Stimulated activated CD4-positive, alpha-beta T cell treated with anti-CD3 and anti-CD28 coated beads, Interleukin-12 subunit alpha, Interleukin-12 subunit beta, amount 100 ng/mL, for 24 hours (primary cell): ENCODE results near the gene DHCR7.

ENCODE experiments used
- DNase-seq, 2 experiments: peaks; one replicate each; pipeline ENCODE4 v3.0.0-alpha.2; 2020; ENCODE audit warnings: low read depth in 2 of 2

DHCR7 gene

DNA sequence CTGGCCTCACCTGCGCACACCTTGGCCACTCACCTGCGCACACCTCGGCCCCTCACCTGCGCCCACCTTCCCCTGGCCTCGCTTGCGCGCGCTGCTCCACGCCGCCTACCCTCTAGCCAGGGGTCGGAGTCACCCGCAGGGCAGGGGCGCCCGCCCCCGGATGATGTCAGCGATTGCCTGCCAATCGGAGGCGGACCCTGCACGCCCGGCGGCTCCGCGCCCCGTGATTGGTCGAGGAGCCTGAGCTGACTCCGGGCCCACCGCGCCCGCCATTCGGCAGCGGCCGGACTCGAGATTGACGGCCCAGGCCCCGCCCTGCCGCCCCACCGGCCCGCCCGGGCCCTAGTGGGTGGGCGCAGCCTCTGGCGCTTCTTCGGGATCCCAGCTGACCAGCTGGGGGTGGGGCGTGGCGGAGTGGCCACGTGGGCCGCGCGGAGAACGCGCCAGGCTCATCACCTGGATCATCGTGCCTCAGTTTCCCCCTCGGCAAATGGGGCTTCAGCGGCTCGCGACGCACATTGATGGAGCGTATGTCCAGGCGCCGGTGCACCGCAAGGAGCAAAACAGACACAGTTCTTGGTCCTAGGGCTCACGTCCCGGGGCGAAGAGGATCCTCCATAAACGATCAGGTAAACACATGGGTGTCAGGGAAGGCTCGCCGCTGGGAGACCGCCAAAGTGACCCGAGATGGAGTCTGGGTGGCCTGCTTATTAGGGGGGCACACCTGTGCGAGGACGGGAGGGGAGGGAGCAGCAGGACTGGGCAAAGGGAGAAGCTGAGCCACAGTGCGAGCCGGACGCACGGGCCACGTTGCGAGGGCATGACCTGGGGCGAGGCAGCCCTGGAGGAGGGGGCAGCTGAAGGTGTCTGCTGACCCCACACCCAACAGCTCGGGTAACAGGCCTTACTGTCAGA is at the start of gene DHCR7:
TSS of gene DHCR7 (minus strand) at position 137 of the 915 bp plus-strand sequence. CDS start 3,441 bp downstream, outside the sequence.
- peak; percentile 90 to 93 for DNase-seq

DNA sequence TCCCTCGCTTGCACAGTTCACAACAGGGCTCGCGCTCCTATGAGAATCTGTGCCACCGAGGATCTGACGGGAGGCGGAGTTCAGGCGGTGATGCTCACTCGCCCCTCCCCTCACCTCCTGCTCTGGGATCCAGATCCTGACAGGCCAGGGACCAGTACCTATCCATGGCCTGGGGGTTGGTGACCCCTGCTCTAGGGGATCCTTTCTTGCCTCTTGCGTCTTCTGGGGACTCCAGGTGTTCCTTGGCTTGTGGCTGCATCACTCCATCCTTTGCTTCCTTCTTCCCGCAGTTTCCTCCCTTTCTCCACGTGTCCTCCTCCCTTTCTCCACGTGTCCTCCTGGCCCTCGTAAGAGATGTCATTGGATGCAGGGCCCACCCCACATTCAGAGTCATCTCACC is 48.2 kb upstream of the DHCR7 start:
- no peak for DNase-seq

DNA sequence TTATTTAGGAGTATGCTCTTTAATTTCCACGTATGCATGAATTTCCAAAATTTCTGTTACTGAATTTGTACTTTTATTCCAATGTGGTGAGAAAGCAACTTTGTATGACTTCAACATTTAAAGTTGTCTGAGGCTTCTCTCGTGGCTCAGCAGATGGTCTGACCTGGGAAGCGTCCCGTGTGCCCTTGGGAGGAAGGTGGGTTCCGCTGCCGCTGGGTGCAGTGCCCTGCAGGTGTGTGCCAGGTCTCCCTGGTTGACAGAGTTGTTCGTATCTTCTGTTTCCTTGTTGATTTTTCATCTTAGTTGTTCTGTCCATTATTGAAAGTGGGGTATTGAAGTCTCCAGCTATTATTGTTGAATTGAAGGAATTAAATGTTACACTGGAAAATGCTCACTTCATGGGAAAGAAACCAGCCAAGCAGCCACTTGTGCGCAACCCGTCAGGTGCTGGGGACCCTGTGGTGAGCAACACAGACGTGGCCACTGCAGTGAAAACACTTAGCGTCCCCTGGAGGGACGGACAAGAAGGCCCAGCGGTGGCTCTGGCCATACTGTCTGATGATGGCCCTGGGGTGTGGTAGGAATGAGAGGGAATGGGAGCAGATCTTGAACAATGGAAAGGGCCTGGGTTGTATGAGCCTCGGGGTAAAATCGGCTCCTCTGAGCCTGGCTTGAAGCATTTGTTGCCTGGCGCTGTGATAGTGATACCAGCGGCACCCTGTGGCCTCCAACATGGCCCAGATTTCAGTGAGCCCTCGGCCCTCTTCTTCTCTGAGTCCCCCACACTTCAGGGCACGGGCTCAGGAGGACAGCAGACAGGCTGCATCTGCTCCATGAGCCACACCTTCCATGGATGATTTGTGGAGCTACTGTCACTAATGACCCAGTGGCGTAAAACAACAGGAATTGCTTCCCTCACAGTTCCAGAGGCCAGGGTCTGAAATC is 47.4 kb upstream of the DHCR7 start:
- no peak for DNase-seq

- DNase-seq, result no peak
These were observed 43.7 kb upstream of the DHCR7 start for GRCh38 chr11:71491940-71492339.

- DNase-seq, result no peak
These were observed 43.3 kb upstream of the DHCR7 start for GRCh38 chr11:71491531-71491930.

DNA sequence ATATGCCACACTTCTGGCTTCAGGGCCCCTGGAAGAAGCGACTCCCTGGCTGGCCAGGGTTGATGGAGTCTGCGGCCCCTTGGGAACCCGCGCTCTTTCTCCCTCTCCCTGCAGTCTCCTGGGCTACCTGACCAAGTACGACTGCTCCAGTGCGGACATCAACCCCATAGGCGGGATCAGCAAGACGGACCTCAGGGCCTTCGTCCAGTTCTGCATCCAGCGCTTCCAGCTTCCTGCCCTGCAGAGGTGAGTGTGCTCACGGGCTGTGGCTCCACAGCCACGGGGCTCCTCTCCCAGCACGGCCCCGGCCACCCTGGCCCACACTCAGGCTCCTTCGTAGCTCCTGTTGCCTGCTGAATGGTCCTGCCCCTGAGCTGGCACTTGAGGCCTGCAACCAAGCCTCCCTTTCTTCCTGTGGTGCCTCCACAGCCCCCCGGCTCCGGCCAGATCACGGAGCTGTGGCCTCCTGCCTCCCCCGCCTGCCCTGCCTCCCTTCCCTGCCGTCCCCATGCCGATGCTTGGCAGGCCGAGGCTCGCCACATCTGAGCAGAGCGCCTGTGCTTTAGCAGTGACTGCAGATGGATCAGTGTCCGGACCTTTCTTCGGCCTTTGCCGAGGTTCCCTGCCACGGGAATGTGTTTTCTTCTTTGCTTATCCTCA is 42.7 kb upstream of the DHCR7 start:
- DNase-seq, result no peak

- no peak for DNase-seq
These were observed 42.0 kb upstream of the DHCR7 start for GRCh38 chr11:71490044-71490730.

DNA sequence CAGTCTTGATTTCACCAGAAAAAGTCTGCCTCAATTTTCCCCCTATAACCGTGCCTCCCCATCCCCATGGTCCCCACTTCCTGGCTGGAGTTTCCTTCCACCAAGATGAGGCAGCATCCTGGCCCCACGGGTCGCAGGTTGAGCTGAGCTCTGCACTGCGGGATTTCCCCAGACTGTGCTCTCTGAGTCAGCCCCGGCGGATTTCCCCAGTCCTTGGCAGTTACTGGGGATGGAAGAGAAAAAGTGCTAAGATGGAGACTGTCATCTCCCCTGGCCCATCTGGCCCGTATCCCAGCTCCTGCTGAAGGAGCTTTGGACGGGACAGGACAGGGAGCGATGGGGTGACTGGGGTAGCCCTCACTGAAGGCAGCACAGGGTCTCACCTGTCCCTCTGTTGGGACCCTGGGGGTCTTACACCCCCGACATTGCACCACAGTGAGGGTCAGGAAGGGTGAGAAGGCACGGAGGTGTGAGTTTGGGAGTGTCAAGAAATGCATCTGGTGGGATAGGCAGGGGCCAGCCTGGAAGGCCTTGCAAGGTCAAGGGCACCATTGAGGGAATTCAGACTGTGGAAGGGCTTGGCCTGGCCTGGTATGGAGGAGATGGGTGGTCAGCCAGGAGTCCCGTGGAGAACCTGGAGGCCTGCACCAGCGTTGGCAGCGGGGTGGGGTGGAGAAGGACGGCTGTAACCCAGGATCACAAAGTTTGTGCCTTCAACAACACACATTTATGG is 41.3 kb upstream of the DHCR7 start:
- peak; percentile 34 to 67 for DNase-seq

- no peak for DNase-seq
These were observed 40.6 kb upstream of the DHCR7 start for GRCh38 chr11:71488681-71489270.

- no peak for DNase-seq
These were observed 38.1 kb upstream of the DHCR7 start for GRCh38 chr11:71486320-71486719.

GRCh38 chr11:71485466-71485865 is 37.3 kb upstream of the DHCR7 start:
- no peak for DNase-seq

GRCh38 chr11:71485063-71485399 is 36.8 kb upstream of the DHCR7 start:
- DNase-seq, result no peak

DNA sequence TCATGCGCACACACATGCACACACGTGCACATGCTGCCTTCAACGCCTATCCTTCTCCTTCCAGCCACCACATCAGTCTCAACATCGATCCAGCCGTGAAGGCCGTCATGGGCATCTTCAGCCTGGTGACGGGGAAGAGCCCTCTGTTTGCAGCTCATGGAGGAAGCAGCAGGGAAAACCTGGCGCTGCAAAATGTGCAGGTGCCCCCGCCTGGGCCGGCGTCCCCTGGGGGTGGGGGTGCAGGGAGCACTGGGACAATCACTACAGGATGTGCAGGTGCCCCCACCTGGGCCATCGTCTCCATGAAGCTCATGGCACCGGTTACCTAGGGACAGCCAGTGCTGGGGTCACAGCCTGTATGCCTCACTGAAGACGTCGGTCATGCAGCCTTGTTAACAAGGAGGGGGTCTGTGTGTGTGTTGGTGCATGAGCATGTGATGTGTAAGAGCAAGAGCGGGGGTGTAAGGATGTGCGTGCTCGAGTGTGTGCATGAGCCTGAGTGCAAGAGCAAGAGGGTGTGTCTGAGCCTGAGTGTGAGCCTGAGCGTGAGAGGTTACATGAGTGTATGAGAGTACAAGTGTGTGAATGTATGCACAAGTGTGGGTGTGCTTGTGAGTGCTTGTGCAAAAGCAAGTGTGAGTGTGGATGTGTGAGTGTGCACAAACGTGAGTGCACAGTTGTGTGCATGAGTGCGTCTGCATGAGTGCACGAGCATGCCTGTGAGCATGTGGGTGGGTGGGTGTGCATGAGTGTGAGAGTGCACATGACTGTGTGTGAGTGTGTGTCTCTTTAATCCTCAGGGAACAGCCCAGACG is 36.3 kb upstream of the DHCR7 start:
- no peak for DNase-seq

DNA sequence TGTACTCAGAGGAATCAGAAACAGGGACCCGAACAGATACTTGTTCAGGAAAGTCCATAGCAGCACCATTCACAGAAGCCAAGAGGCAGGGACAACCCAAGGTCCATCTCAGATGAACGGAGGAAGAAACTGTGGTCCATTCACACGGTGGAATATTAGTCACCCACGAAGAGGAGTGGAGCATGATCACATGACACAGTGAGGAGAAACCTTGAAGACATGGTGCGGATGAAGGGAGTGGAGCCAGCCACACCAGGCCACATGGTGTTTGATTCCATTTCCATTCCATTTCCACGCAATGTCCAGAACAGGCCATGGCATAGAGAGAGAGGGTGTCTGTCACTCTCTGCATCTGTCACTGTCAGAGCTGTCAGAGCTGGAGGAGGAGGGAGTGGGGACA is 35.5 kb upstream of the DHCR7 start:
- DNase-seq, result no peak

DNA sequence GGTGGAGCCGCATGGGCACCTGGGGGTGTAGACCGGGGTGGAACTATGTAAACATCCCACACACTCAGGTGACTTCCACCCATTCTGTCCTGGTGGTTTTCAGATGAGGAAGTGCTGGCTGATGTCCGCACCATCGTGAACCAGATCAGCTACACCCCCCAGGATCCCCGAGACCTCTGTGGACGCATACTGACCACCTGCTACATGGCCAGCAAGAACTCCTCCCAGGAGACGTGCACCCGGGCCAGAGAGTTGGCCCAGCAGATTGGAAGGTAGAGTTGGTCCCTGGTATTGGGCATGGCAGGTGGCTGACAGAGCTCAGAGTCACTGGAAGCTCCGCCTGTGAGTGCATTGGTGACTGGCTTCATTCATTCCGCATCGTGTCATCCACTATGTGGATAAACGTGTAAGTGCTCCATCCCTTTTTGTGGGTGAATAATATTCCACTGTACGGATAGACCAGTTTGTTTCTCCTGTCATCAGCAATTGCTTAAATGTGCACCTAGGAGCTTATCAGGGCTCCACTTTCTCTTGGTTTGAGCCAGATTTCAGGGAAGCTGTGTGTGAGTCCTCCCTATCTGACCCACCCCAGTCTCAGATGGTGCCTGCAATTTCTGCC is 34.7 kb upstream of the DHCR7 start:
- DNase-seq, result no peak

DNA sequence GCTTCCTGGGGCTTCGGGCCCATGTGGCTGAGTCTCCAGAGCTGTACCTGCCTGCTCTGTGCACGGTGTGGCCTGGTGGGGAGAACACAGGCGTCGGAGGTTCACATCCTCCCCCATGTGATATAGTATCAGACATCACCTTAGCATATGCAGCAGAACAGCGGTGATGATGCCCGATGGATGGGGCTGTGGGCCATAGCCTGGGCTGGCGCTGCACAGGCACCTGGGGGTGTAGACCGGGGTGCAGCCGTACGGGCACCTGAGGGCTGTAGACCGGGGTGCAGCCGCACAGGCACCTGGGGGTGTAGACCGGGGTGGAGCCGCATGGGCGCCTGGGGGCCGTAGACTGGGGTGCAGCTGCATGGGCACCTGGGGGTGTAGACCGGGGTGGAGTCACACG is 34.0 kb upstream of the DHCR7 start:
- DNase-seq, result no peak

GRCh38 chr11:71481101-71481960 is 33.1 kb upstream of the DHCR7 start:
- no peak for DNase-seq

- DNase-seq, result no peak
These were observed 30.3 kb upstream of the DHCR7 start for GRCh38 chr11:71478528-71478840.
